Measurements from ENCODE around the gene BGLAP. TPM values are rescaled to one million over a fixed set of nuclear protein-coding genes. Genes with fewer than 3 reads are reported as not detected.

Gene BGLAP
- total RNA-seq, 2 experiments from 2014 or later: 0.90 to 2.3 TPM

Other genes starting within 250 kb of the BGLAP start
- 100 to 1,000 TPM; 171 to 175 TPM for gene SSR2, start 221.2 kb upstream of the BGLAP start, total RNA-seq
- gene UBQLN4, start 188.4 kb upstream of the BGLAP start, total RNA-seq: 10 to 100 TPM; 32.7 to 32.9 TPM
- gene LAMTOR2, start 187.4 kb upstream of the BGLAP start, total RNA-seq: 10 to 100 TPM; 61.4 to 65.1 TPM
- gene RAB25, start 181.0 kb upstream of the BGLAP start, total RNA-seq: under 1 TPM; 0.52 to 0.56 TPM
- gene MEX3A, start 159.7 kb upstream of the BGLAP start, total RNA-seq: under 1 TPM; 0.43 to 0.51 TPM
- 100 to 1,000 TPM; 210 to 211 TPM for gene LMNA, start 127.5 kb upstream of the BGLAP start, total RNA-seq
- 10 to 100 TPM; 68.2 to 75.1 TPM for gene SEMA4A, start 88.6 kb upstream of the BGLAP start, total RNA-seq
- 10 to 100 TPM; 61.3 to 62.2 TPM for gene SLC25A44, start 48.1 kb upstream of the BGLAP start, total RNA-seq
- gene PMF1, start 29.2 kb upstream of the BGLAP start, total RNA-seq: 100 to 1,000 TPM in 1 of 2 experiments, 10 to 100 TPM in 1; 99.5 to 105 TPM
- 1 to 10 TPM; 3.9 to 4.0 TPM for gene PAQR6, start 5.9 kb downstream of the BGLAP start, total RNA-seq
- gene SMG5, start 40.6 kb downstream of the BGLAP start, total RNA-seq: 10 to 100 TPM; 65.1 to 68.0 TPM
- gene TMEM79, start 42.1 kb downstream of the BGLAP start, total RNA-seq: 1 to 10 TPM; 6.8 to 9.1 TPM
- 10 to 100 TPM; 13.0 to 14.8 TPM for gene GLMP, start 53.5 kb downstream of the BGLAP start, total RNA-seq
- gene VHLL, start 57.1 kb downstream of the BGLAP start, total RNA-seq: not detected
- gene CCT3, start 96.1 kb downstream of the BGLAP start, total RNA-seq: 100 to 1,000 TPM; 344 to 356 TPM
- gene TSACC, start 96.3 kb downstream of the BGLAP start, total RNA-seq: not detected
- gene RHBG, start 127.0 kb downstream of the BGLAP start, total RNA-seq: not detected

Data from activated CD4-positive, alpha-beta memory T cell treated with anti-CD3 and anti-CD28 coated beads for 36 hours (primary cell).